Endothelial cell of umbilical vein (primary cell): Measurements from ENCODE around the gene RAD9A. TPM values are rescaled to one million over a fixed set of nuclear protein-coding genes. Genes with fewer than 3 reads are reported as not detected.

Source experiments
- BruUV-seq: library from RNA; stranded (reverse); fragments of 400-500 nt; replicated peaks from 2 replicates; lab custom pipeline; 2021; lab: Mats Ljungman, UMichigan
- CTCF ChIA-PET: fragments of 300-600, 350-600 bp; sonication (Branson Sonifier 250); formaldehyde crosslinking; loops from one replicate; lab custom pipeline; 2021; ENCODE audit warnings: antibody characterized with exemption, inconsistent platforms; lab: Charles Lee
- POLR2A ChIA-PET: fragments of 300-600, 350-600 bp; sonication (Branson Sonifier 250); formaldehyde crosslinking; loops from one replicate; lab custom pipeline; 2021; ENCODE audit warnings: antibody characterized with exemption, inconsistent platforms; lab: Charles Lee
- DNase-seq: peaks from one replicate; pipeline ENCODE4 v3.0.0-alpha.2; 2011; ENCODE audit warnings: low read depth, low spot score
- FAIRE-seq: peaks from 2 replicates; lab custom pipeline; 2011; peaks lifted over from hg19 to GRCh38; lab: Jason Lieb, UNC
- H2AFZ ChIP-seq: 2 replicates; pipeline ENCODE4 v1.6.0; 2012; ENCODE audit warnings: low read depth, low read length, control low read depth, inconsistent platforms
- H3K27ac ChIP-seq: 2 replicates; pipeline ENCODE4 v1.5.1; 2011; ENCODE audit warnings: low read depth, mild to moderate bottlenecking, control low read depth, low read length, moderate library complexity; ENCODE audit not compliant: insufficient read depth
- H3K27me3 ChIP-seq, 2 experiments: 2 replicates each; pipeline versions ENCODE4 v1.6.0 to v1.6.1; 2011; ENCODE audit warnings: low read length in 2 of 2, mixed read lengths in 1 of 2; ENCODE audit not compliant: control insufficient read depth in 2 of 2, insufficient read depth in 2 of 2
- H3K36me3 ChIP-seq, 2 experiments: 2 replicates in 1 of 2; 3 replicates in 1 of 2; pipeline ENCODE4 v1.5.1; 2011; ENCODE audit warnings: low read length in 2 of 2, mild to moderate bottlenecking in 1 of 2, moderate library complexity in 1 of 2; ENCODE audit not compliant: control insufficient read depth in 2 of 2, insufficient read depth in 2 of 2; ENCODE audit errors: extremely low read depth in 1 of 2
- H3K4me1 ChIP-seq: 3 replicates; pipeline ENCODE4 v1.5.1; 2011; ENCODE audit warnings: mild to moderate bottlenecking, low read length; ENCODE audit not compliant: control insufficient read depth, insufficient read depth; ENCODE audit errors: extremely low read depth
- H3K4me2 ChIP-seq: 2 replicates; pipeline ENCODE4 v1.6.1; 2011; ENCODE audit warnings: low read length, control low read depth, mixed read lengths; ENCODE audit not compliant: insufficient read depth
- H3K4me3 ChIP-seq, 3 experiments: fragments of 200-600 bp in 1 of 3; sonication (generic), shearing (Covaris generic) in 1 of 3; replicated peaks in 1 of 3; 2 replicates each; pipeline ENCODE4 v1.5.1; 2011 to 2016; ENCODE audit warnings: control low read depth in 3 of 3, low read length in 3 of 3, mild to moderate bottlenecking in 2 of 3, inconsistent platforms in 1 of 3, low read depth in 1 of 3, moderate library complexity in 1 of 3; ENCODE audit not compliant: insufficient read depth in 1 of 3
- H3K79me2 ChIP-seq: 2 replicates; pipeline ENCODE4 v1.6.0; 2012; ENCODE audit warnings: low read length, inconsistent platforms; ENCODE audit not compliant: control insufficient read depth, insufficient read depth
- H3K9ac ChIP-seq: replicated peaks from 2 replicates; pipeline ENCODE3; 2011; ENCODE audit warnings: low read length, control low read depth; ENCODE audit not compliant: insufficient read depth; ENCODE audit errors: extremely low read depth
- H3K9me1 ChIP-seq: replicated peaks from 3 replicates; pipeline ENCODE4 v1.6.0; 2011; ENCODE audit warnings: mild to moderate bottlenecking, low read length; ENCODE audit not compliant: control insufficient read depth, insufficient read depth; ENCODE audit errors: extremely low read depth
- H3K9me3 ChIP-seq: replicated peaks from 2 replicates; pipeline ENCODE4 v1.5.1; 2012; ENCODE audit warnings: low read length, inconsistent platforms; ENCODE audit not compliant: control insufficient read depth, insufficient read depth
- H4K20me1 ChIP-seq: replicated peaks from 2 replicates; pipeline ENCODE3; 2011; ENCODE audit warnings: mild to moderate bottlenecking, low read length; ENCODE audit not compliant: control insufficient read depth, insufficient read depth; ENCODE audit errors: extremely low read depth
- CTCF ChIP-seq, 2 donors: IDR thresholded peaks; 1 replicate in 1 of 2; 2 replicates in 1 of 2; pipeline ENCODE4 v1.5.1; 2011; ENCODE audit warnings: low read length in 2 of 2, mild to moderate bottlenecking in 2 of 2, moderate library complexity in 2 of 2, control low read depth in 1 of 2, inconsistent platforms in 1 of 2, low read depth in 1 of 2; ENCODE audit not compliant: insufficient read depth in 1 of 2; ENCODE audit errors: extremely low read depth in 1 of 2
- EZH2 ChIP-seq: IDR thresholded peaks from 2 replicates; pipeline ENCODE4 v1.6.1; 2012; ENCODE audit warnings: borderline replicate concordance, low read depth, mild to moderate bottlenecking, moderate library complexity, low read length, inconsistent platforms; ENCODE audit not compliant: severe bottlenecking
- FOS ChIP-seq: IDR thresholded peaks from 2 replicates; pipeline ENCODE4 v1.6.1; 2011; ENCODE audit warnings: mild to moderate bottlenecking, low read length, moderate library complexity, borderline replicate concordance; ENCODE audit not compliant: insufficient read depth
- GATA2 ChIP-seq: IDR thresholded peaks from 2 replicates; pipeline ENCODE4 v1.7.0; 2011; ENCODE audit warnings: low read depth, mild to moderate bottlenecking, moderate library complexity, mixed read lengths, low read length; ENCODE audit not compliant: insufficient read length, insufficient read depth
- JUN ChIP-seq: IDR thresholded peaks from 2 replicates; pipeline ENCODE4 v1.6.1; 2011; ENCODE audit warnings: borderline replicate concordance, low read depth; ENCODE audit not compliant: insufficient read length, insufficient read depth
- MAX ChIP-seq: IDR thresholded peaks from 2 replicates; pipeline ENCODE4 v1.6.1; 2011; ENCODE audit not compliant: insufficient read depth, insufficient read length
- MYC ChIP-seq: IDR thresholded peaks from one replicate; pipeline ENCODE4 v1.6.1; 2011; ENCODE audit warnings: mild to moderate bottlenecking, low read depth, low read length
- POLR2A ChIP-seq: IDR thresholded peaks from 2 replicates; pipeline ENCODE4 v1.6.1; 2012; ENCODE audit warnings: low read depth, mild to moderate bottlenecking, control low read depth, low read length
- POLR2AphosphoS5 ChIP-seq: IDR thresholded peaks from 2 replicates; pipeline ENCODE4 v1.6.1; 2012; ENCODE audit warnings: low read depth, mild to moderate bottlenecking, control low read depth, low read length, moderate library complexity; ENCODE audit not compliant: insufficient read depth
- dilution Hi-C: fragments of 300-500 bp; cut with MboI; formaldehyde crosslinking; loops from one replicate; pipeline ENCODE4 v1.15.0; 2019; ENCODE audit warnings: low sequenced_read_pairs; ENCODE audit not compliant: extremely low pct_ligation_motif_present
- intact Hi-C: fragments of 100-400 bp; cut with micrococcal nuclease; formaldehyde crosslinking; loops from one replicate; pipeline ENCODE4 v1.10.0; 2022
- polyA plus RNA-seq, 4 experiments: library from polyadenylated mRNA; depleted of rRNA in 3 of 4; stranded (reverse) in 3 of 4; unstranded in 1 of 4; fragments of >200 nt; gene quantifications; 2 replicates each; pipeline versions ENCODE4 v1.2.1 to v1.2.3, GENCODE V29; 2011 to 2012; ENCODE audit warnings: missing spikeins in 1 of 4
- total RNA-seq: library from RNA; stranded (reverse); gene quantifications from 2 replicates; pipeline ENCODE4 v1.2.3, GENCODE V29; 2021

RAD9A gene
- total and polyA plus RNA-seq, 2 donors (not counting 3 experiments of a cell fraction or from before 2014, with no cell fraction given): 18.4 to 22.2 TPM

GRCh38 chr11:67351275-67352005, 40.3 kb upstream of the RAD9A start:
- BruUV-seq: no TSS peak
- H3K9me3 ChIP-seq: no peaks in the 10 kb centered on the region
- H3K9ac ChIP-seq: no peak overlapping the region
- H3K4me1 ChIP-seq: peaks cover 41% of the 10 kb centered on the region
- H3K4me2 ChIP-seq: no peak overlapping the region
- dilution Hi-C loops: no loop called here
- no peaks in the 10 kb centered on the region for H3K27me3 ChIP-seq
- peaks cover 4% of the 10 kb centered on the region for H3K79me2 ChIP-seq
- H3K4me3 ChIP-seq: no peak overlapping the region
- TF ChIP-seq MAX: no peak
- no peak for TF ChIP-seq POLR2A
- TF ChIP-seq MYC: no peak
- TF ChIP-seq POLR2AphosphoS5: no peak
- TF ChIP-seq GATA2: no peak
- TF ChIP-seq EZH2: no peak
- peak; percentile 71 for TF ChIP-seq FOS
- TF ChIP-seq JUN: peak; percentile 52
- TF ChIP-seq CTCF (IDR thresholded peaks at IDR 0.05; ENCODE audit: extremely low read depth in 1 of 2, insufficient read depth in 1 of 2, low read depth in 1 of 2, low read length in 2 of 2): peak; percentile 83 to 95
- no peaks in the 10 kb centered on the region for H3K36me3 ChIP-seq
- DNase-seq (peak; percentile 78), FAIRE-seq (peak; percentile 95)
- ChIA-PET CTCF (interaction anchor here (0.6 to 15.0 kb wide), 25 partner anchors 11 to 222 kb away, joined by 3 to 1051 read pairs (median 5); partner anchors contain the start of genes CLCF1, PITPNM1, PPP1CA and RAD9A), POLR2A (no interaction called here)
- intact Hi-C loops: loop anchor here (1.0 to 2.0 kb wide), 2 partner anchors 31 to 117 kb away; partner anchors contain the start of gene TMEM134
- H2AFZ ChIP-seq: no peak overlapping the region
- H3K27ac ChIP-seq: no peak overlapping the region
- no peaks in the 10 kb centered on the region for H4K20me1 ChIP-seq
- H3K9me1 ChIP-seq: no peaks in the 10 kb centered on the region
